HK-2 (cell line): ENCODE results near the gene HID1.

Experiments used
- DNase-seq: peaks from one replicate; pipeline ENCODE4 v3.0.0-alpha.2; 2018; ENCODE audit not compliant: unreplicated experiment

The HID1 gene

DNA sequence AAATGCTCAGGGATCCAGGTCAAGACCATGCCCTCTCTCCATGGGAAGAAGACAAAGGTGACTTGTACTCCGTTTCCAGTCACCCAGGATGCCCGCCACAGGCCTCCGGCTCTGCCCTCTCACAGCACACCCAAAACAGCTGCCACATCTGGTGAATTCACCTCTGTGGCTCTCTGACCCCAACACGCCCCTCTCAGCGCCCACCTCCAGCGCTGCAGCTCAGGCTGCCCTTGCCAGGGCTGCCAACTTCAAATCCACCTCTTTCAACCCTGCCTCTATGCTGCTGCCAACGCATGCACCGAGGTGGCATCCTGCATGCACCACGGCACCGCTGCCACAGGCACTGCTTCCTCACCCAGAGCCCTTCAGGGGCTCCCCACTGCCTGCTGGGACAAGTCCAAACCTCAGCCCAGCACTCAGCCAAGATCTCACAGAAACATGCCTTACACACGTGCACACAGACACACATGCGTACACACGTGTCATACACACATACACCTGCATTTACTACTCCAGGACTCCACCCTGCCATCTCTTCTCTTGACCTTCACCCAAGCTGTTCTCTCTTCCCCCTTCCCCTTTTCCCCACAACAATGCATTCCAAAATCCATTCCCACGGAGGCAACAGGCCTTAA, 7.5 kb downstream of the HID1 start:
- no peak for DNase-seq

- no peak for DNase-seq
These were observed 8.3 kb downstream of the HID1 start for GRCh38 chr17:74964246-74964761.

DNA sequence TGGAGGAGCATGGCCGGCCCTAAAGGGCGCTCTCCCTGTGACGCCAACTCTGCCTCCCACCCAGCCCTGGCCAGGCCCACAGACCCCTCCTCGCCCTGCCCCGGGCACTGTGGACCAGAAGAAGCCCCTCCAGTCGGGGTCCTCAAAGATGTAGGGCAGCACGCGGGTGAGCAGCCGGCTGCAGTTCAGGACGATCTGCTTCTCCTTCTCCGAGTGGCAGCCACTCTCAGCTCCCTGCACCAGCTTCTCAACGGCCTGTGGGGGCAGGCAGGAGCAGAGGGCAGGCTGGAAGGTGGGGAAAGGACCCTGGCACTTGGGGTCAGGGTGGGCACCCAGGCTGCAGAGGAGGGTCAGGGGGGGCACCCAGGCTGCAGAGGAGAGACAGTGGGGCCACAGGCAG, 8.9 kb downstream of the HID1 start:
- no peak for DNase-seq

DNA sequence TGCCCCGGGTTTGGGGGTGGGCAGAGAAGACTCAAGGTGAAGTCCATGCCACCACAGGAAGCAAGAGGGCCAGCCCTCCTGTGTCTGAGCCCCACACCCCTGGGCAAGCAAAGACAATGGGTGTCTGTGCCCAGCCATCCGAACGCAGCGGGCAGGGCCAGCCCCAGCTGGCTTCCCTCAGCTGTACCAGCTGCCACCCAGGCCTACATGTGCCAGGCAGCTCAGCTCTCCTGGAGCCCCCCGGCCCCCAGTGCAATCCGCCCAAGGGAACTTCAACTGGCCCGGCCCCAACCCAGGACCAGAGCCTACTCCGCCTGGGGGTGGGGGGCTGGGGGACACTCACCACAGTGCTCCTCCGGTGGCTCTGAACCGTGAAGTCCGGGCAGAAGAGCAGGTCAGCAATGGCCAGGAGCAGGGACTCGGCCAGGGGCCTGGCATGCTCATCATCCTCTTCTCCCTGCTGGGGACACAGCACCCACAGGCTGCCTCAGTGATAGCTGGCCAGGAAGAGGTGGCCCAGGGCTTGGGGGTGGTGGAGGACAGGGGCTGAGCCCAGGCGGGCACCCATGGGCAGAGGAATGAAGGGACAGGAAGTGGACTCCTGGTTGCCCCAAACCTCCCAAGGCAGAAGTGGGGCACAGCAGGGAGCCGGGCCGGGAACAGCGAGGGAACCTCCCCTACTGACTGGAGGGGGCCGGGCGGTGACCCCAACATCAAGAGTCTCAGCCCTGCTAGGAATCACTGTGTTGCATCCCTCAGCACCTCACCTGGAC, 9.8 kb downstream of the HID1 start:
- no peak for DNase-seq

DNA sequence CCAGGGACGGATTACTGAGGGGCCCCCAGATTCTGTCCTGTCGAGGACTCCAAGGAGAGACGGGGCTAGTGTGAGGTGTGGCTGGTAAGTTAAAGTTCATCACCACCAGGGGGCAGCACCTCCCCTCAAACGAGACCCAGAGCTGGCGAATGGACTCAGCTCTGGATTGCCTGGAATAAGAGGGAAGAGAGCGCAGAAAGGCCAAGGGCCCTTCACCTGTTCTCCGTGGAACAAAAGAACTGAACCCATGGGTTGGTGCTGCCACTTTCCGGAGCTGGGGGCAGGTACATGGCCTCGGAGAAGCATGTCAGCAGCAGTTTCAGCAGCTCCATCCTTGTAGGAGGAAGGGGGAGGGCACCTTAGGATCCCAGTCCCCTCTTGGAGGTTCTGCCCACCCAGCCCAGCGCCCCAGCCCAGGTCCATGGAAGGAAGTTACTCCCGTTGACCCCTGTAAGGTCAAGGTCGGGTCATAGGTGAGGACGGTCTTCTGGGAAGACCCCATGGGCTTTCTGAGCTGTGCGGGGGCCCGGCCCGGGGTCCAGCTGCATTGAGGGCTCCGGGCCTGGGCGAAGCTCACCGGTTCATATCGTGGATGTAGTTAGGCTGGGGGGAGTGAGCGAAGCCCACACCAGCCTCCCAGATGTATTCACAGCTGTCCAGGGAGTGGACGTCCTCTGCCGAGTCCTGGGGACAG, 10.8 kb downstream of the HID1 start:
- DNase-seq: peak; percentile 90

DNA sequence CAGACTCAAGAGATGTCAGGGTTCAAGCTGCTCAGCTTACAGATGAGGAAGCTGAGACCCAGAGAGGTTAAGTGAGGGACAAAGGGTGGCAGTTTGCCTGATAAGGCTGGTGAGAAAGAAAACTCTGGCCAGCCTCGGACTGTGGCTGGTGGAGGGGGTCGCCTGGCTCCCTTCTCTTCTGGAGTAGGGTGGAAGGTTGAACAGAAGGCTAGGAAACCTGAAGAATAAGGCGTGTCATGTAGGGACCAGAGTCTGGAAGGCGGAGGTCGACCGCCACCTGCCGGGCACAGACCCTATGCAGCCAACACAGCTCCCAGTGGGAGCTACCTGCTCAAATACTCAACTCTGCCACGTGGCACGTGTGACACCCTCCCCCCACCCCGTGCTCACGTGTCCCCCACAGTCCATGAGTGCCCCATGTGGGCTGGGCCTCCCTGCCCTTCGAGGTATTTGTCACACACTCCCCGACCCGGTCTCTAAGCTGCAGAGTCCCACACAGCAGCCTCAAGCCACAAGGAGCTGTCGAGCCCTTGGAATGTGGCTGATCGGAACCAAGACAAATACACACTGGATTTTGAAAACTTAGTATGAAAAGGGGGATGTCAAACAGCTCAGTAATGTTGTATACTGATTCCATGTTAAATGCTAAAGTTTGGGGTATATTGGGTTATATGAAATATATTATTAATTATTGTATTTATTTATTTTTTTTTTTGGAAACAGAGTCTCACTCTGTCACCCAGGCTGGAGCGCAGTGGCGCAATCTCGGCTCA, 11.8 kb downstream of the HID1 start:
- DNase-seq: peak; percentile 76

GRCh38 chr17:74959826-74960515, 12.6 kb downstream of the HID1 start:
- DNase-seq: peak; percentile 35

GRCh38 chr17:74957935-74958740, 14.4 kb downstream of the HID1 start:
- peak; percentile 84 for DNase-seq

GRCh38 chr17:74956093-74956492, 16.5 kb downstream of the HID1 start:
- DNase-seq: no peak

GRCh38 chr17:74954665-74955421, 17.7 kb downstream of the HID1 start:
- no peak for DNase-seq

DNA sequence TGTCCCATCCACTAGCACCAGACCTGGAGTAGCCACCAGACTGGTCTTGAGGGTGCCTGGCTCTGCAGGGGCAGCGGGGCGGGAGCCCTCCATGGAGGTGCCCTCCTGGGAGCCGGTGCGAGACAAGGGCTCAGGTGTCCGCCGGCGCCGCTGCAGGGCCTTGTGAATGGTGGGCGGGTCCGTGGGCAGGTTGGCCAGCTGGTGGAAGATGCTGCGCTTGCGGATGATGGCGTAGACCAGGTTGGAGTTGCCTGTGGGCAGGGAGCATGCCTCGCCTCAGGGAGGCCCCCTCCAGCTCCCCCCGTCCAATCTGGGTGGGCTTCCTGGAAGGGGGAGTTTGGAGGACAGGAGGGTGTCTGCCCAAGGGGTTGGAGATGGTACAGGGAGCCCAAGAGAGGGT, 18.4 kb downstream of the HID1 start:
- DNase-seq: no peak

DNA sequence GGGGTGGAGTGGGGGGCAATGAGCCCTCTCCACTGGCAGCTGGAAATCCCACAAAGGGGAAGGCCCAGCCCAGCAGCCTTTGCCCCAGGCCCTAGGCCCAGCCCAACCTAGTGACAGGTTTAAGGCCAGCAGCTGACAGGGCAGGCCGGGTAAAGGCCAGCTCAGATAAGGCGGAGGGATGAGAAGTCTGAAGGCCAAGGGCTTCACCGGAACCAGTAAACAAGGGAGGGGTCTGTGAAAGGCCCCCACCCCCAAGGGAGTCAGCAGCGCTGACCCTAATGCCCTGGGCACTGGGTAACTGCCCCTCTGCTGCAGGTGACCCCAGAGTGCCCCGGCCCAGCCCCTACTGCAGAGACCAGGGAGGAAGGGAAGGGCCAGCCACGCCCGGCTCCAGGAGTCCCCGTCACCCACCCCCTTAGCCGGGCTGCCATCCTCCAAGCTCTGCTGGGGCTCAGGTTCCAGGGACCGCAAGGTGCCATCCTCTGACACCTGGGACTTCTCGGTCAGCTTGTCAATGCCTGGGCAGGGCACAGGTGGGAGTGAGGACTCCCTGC, 19.3 kb downstream of the HID1 start:
- DNase-seq: no peak

DNA sequence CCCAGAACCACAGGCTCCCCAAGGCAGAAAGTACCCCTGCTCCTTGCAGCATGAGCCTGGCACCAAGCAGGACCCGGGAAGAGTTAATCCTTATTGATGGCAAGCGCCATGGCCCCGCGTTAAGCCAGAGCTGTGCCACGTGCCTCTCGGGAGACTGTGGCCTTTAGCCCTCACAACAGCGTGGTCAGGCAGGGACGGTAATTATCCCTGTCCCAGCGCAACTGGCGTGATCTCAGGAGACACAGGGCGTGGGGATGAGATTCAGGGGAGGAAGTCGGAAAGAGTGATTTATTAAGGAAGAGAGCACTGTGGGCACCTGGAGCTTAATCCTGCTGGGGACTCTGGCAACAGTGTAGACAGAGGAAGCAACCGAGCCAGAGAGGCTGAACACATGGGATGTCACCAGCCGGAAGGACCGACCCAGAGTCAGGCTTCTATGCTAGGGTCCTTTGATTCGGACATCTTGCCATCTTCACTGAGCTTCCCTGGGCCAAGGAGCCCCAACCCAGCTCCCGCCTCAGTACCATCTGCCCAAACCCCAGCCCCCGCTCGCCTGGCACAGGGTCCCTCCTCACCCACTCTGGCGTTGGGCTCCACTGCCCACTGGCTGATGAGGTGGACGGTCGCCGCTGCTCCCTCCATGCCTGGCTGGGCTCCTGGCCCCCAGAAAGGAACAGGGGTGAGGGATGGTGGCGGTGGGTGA, 20.0 kb downstream of the HID1 start:
- DNase-seq: no peak

DNA sequence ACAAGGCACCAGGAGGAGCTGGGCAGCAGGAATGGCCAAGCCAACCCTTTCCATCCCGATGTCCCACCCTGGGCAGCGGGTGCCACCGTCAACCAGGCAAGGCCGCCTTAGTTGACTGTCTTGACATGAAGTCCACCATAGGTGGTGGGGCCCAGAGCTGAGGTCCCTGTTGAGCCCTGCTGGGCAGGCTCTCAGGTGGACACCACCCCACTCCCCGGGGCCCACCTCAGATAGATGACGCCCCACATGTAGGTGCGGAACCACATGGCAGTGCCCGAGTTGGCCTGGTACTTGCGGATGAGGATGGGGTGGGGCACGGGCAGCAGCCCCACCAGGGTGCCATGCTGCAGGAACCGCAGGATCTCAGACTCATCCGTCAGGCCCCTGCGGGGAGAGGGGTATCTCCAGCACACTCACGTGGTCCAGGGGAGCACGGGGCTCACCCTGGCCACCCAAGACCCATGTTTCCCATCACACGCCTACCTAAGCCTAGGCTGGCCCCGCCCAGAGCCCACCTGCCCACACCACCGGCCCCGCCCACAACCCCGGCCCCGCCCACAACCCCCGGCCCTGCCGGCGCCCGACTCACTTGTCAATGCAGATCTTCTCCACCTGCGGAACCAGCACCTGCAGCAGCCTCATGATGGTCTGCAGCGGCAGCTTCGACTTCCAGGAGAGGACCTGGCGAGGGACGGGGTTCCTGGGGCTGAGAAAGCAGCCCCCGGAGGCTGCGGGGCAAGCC, 20.7 kb downstream of the HID1 start:
- DNase-seq: no peak

GRCh38 chr17:74951065-74951464, 21.5 kb downstream of the HID1 start:
- DNase-seq: no peak

DNA sequence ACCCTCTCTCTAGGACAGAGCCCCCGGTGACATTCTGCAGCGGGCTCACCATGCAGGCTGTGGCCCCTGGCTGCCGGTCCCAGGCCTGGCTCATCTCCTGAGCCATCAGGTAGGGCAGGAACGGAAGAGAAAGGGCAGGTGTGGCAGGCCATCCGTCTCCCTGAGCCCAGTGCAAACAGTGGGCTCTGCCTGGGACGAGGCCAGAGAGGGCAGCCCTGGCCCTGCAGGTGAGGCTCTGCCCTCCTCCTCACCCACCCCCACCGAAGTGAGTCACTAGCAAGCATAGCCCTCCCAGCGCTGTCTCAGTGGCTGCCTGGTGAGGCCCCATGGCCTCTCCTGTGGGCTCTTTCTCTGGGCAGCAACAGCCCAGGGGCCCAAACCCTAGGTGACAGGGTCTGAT, 22.4 kb downstream of the HID1 start:
- DNase-seq: peak; percentile 22

GRCh38 chr17:74949455-74950115, 23.0 kb downstream of the HID1 start:
- no peak for DNase-seq
